Embryonic facial prominence (tissue), 1 donor: ENCODE measurements around the gene TNFSF12.

Source experiments
- DNase-seq: peaks from one replicate; pipeline ENCODE4 v3.0.0-alpha.2; 2016; ENCODE audit errors: extremely low spot score

Gene TNFSF12, protein sequence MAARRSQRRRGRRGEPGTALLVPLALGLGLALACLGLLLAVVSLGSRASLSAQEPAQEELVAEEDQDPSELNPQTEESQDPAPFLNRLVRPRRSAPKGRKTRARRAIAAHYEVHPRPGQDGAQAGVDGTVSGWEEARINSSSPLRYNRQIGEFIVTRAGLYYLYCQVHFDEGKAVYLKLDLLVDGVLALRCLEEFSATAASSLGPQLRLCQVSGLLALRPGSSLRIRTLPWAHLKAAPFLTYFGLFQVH

DNA sequence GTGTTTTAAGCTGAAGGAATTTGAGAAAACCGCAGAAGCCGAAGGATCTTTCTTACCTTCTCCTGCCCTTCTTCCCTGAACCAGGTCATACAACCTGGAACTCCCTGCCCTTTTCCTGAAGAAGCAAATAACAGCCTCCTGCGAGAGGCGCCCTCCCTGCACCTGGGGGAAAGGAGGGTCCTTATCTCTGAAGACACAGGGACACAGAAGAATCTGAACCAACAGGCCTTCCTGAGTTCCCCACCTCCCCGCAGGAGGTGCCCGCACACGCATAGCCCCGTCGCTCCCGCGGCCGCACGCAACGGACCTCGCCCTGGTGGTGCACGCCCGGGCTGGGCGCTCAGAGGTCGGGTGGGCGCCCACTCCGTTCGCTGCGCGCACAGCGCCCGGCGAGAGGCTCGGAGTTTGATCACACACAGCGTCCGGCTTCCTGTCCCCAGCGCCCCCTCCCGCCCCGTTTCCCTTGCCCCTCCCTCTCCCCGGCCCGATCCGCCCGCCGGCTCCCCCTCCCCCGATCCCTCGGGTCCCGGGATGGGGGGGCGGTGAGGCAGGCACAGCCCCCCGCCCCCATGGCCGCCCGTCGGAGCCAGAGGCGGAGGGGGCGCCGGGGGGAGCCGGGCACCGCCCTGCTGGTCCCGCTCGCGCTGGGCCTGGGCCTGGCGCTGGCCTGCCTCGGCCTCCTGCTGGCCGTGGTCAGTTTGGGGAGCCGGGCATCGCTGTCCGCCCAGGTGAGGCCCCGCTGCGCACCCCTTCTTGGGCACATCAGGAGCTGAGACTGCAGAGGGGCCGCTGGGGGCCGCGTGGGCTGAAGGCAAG, at the start of gene TNFSF12:
TNFSF12 (plus strand) TSS at position 474 of the 816 bp plus-strand sequence; CDS start at position 570, 96 bp downstream.
- no peak for DNase-seq

DNA sequence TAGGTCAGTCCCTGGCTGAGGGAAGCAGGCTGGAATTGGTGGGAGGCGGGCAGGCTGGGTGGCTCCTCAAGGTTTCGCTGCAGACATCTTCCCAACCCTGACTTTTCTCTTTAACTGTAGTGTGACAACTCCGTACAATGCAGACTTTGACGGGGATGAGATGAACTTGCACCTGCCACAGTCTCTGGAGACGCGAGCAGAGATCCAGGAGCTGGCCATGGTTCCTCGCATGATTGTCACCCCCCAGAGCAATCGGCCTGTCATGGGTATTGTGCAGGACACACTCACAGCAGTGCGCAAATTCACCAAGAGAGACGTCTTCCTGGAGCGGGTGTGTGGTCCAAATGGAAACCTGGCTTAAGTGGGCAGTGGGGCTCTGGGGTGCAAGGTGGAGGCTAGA, 49.7 kb upstream of the TNFSF12 start:
- no peak for DNase-seq

DNA sequence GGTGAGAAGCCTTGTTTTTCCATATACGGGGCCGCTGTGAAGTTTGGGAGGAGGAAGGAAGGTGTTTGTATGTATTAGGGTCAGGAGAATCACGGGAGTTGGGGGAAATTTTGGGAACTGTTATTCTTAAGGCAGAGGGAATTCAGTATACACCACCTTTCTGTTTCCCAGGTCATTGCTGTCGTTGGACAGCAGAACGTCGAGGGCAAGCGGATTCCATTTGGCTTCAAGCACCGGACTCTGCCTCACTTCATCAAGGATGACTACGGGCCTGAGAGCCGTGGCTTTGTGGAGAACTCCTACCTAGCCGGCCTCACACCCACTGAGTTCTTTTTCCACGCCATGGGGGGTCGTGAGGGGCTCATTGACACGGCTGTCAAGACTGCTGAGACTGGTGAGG, 47.1 kb upstream of the TNFSF12 start:
- no peak for DNase-seq

DNA sequence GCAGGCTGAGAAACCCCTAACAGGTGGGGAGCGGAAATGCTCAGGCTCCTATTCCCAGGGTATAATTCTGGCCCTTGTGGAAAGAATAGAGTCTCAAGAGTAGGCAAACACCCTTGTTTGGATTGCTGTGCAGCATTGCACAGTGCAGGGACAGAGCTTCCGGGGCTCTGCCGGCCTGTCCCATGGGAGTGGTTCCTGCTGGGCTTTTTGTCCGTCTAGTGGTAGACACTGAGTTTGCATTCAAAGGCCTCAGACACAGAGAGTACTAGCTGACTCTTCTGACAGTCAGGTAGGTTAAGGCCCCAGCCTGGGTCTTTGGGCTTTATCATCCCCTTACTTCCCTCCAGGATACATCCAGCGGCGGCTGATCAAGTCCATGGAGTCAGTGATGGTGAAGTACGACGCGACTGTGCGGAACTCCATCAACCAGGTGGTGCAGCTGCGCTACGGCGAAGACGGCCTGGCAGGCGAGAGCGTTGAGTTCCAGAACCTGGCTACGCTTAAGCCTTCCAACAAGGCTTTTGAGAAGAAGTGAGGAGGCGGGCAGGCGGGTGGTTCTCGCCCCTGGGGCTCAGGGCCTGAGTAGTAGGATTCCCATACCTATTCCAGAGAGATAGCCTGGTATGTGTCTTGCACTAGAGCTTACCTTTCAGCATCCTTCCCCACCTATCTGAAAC, 46.5 kb upstream of the TNFSF12 start:
- DNase-seq: no peak

DNA sequence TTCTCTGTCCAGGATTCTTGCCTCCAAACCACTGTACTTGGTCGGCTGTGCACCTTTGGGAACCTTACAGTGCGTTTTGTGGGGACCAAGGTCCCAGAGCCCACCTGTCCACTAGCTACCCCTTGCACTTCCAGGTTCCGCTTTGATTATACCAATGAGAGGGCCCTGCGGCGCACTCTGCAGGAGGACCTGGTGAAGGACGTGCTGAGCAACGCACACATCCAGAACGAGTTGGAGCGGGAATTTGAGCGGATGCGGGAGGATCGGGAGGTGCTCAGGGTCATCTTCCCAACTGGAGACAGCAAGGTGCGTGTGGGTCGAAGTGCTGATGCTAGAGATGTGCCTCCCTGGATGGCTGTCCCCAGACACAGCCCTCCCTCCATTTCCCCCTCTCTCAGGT, 45.9 kb upstream of the TNFSF12 start:
- no peak for DNase-seq

DNA sequence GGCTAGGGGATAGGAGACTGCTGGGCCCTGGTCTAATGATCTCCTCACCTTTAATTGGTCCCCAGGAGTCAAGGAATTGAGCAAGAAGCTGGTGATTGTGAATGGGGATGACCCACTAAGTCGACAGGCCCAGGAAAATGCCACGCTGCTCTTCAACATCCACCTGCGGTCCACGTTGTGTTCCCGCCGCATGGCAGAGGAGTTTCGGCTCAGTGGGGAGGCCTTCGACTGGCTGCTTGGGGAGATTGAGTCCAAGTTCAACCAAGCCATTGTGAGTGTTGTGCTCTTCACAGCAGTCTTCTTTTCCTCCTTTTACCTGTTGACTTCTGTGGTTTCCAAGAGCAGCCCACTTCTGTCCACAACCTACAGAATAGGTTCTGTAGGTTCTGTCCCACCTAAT, 45.3 kb upstream of the TNFSF12 start:
- no peak for DNase-seq

DNA sequence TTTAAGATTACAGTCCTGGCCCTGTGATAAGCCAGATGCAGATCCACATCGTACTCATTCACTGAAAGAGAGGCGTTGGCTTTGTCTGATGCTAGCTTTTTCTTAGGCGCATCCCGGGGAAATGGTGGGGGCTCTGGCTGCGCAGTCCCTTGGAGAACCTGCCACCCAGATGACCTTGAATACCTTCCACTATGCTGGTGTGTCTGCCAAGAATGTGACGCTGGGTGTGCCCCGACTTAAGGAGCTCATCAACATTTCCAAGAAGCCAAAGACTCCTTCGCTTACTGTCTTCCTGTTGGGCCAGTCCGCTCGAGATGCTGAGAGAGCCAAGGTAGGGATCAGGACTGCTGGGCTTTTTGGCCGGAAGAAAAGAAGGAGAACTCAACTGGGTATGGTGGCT, 40.7 kb upstream of the TNFSF12 start:
- DNase-seq: no peak

DNA sequence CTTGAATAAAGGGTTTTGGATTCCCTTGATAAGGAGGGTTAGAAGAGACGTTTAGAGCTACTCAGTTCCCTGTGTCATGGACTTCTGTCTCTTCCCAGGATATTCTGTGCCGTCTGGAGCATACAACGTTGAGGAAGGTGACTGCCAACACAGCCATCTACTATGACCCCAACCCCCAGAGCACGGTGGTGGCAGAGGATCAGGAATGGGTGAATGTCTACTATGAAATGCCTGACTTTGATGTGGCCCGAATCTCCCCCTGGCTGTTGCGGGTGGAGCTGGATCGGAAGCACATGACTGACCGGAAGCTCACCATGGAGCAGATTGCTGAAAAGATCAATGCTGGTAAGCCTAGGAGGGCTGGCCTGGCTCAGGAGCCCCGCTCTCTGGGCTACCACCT, 40.0 kb upstream of the TNFSF12 start:
- no peak for DNase-seq

DNA sequence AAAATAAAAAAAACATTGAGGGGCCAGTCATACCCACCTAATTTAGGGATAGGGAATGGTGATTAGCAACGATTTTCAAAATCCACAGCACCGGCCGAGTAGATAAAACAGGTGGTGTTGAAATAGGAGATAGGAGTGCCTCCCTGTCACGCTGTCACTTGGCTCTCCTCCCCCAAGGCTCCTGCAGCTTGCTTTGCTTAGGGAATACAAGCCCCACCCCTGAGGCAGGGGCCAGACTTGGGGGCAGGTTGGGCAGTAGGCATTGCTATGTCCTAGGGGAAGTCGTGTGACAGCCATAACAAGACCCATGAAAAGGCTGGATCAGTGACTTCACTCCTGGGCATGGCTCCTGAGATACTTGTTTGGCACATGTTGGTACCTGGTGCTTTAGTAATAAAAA, 38.9 kb upstream of the TNFSF12 start:
- DNase-seq: no peak

DNA sequence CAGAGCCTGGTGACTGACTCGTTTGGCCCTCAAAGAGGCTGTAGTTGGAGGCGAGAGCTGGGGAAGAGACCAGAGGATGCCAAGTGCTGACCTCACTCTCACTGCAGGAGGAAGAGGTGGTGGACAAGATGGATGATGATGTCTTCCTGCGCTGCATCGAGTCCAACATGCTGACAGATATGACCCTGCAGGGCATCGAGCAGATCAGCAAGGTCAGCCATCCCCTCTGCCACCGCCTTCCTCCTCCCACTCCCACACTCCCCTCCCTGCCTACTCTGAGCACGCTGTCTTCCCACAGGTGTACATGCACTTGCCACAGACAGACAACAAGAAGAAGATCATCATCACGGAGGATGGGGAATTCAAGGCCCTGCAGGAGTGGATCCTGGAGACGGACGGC, 37.8 kb upstream of the TNFSF12 start:
- DNase-seq: no peak

DNA sequence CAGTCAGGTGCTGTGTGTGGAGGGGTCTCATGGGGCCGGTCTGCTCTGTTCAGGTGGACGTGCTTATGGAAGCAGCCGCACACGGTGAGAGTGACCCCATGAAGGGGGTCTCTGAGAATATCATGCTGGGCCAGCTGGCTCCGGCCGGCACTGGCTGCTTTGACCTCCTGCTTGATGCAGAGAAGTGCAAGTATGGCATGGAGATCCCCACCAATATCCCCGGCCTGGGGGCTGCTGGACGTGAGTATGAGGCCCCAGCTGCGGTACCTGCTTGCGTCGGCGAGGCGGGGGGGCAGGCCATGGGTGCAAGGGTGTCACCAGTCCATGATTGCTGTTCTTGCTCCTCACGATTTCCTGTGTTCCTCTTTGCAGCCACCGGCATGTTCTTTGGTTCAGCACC, 36.8 kb upstream of the TNFSF12 start:
- DNase-seq: no peak

DNA sequence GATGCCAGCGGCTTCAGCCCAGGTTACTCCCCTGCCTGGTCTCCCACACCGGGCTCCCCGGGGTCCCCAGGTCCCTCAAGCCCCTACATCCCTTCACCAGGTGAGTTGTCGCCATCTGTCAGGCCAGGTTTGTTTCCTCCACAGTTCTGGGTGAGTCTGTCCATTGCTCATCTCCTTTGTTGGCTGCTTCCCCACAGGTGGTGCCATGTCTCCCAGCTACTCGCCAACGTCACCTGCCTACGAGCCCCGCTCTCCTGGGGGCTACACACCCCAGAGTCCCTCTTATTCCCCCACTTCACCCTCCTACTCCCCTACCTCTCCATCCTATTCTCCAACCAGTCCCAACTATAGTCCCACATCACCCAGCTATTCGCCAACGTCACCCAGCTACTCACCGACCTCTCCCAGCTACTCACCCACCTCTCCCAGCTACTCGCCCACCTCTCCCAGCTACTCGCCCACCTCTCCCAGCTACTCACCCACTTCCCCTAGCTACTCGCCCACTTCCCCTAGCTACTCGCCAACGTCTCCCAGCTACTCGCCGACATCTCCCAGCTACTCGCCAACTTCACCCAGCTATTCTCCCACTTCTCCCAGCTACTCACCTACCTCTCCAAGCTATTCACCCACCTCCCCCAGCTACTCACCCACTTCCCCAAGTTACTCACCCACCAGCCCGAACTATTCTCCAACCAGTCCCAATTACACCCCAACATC, 35.9 kb upstream of the TNFSF12 start:
- DNase-seq: no peak

DNA sequence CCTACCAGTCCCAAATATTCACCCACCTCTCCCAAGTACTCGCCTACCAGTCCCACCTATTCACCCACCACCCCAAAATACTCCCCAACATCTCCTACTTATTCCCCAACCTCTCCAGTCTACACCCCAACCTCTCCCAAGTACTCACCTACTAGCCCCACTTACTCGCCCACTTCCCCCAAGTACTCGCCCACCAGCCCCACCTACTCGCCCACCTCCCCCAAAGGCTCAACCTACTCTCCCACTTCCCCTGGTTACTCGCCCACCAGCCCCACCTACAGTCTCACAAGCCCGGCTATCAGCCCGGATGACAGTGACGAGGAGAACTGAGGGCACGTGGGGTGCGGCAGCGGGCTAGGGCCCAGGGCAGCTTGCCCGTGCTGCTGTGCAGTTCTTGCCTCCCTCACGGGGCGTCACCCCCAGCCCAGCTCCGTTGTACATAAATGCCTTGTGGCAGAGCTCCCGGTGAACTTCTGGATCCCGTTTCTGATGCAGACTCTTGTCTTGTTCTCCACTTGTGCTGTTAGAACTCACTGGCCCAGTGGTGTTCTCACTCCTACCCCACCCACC, 34.9 kb upstream of the TNFSF12 start:
- DNase-seq: no peak

DNA sequence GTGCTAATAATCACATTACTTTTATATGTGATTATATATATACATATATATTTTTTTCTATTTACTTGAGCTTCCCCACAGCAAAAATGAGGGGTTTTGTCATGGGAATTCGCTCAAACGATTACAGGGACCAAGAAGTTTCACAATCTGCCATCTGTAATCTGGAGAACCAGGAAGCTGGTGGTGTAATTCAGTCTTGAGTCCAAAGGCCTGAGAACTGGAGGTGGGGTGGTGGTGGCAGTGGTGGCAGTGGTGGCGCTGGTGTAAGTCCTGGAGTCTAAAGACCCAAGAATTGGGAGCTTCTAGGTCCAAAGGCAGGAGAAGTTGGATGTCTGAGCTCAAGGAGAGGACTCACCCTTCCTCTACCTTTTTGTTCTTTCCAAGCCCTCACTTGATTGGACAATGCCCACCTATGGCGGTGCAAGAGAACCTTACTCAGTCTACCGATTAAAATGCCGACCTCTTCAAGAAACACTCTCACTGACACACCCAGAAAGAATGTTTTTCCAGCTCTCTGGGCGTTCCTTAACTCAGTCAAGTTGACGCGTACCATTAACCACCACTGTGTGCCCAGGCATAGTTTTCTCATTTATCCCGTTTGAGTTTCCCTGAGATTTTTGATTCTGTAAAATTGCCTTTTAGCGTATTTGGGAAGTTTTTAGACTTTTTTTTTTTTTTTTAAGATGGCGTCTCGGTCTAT, 32.8 kb upstream of the TNFSF12 start:
- no peak for DNase-seq

DNA sequence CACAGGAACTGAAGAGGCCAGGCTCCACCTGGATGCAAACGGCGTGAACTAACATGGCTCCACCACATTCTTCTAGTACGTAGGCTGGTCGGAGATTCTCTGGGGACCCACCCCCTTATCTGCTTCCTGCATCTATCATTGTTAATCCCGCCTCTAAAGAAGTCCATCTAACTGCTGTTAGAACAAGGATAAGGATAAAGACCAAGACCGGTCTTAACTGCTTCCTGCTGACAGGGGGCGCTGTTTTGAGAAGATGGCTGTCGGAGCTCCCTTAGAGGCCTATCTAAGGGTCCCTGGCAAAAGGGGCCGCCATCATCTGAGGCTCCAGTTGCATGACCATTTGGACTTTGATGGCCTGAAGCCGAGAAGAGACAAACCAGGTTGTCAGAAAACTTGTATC, 25.8 kb upstream of the TNFSF12 start:
- DNase-seq: no peak

DNA sequence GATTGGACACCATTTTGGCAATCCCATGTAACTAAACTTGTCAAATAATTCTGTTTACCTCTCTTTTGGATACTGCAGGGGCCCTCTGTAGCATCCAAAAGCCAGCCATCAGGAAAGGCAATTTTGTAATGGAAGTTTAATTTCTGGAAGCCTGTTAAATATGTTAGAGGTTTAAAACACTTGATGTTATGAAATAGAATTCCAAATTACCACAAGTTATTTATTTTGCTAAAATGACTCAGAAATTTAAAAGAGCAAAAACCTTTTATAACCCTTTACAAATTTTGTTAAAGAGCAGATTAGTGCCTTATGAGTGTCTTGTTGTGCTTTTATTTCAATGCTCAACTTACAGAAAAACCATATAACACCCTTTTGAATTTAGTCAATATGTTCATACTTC, 20.0 kb upstream of the TNFSF12 start:
- DNase-seq: no peak

DNA sequence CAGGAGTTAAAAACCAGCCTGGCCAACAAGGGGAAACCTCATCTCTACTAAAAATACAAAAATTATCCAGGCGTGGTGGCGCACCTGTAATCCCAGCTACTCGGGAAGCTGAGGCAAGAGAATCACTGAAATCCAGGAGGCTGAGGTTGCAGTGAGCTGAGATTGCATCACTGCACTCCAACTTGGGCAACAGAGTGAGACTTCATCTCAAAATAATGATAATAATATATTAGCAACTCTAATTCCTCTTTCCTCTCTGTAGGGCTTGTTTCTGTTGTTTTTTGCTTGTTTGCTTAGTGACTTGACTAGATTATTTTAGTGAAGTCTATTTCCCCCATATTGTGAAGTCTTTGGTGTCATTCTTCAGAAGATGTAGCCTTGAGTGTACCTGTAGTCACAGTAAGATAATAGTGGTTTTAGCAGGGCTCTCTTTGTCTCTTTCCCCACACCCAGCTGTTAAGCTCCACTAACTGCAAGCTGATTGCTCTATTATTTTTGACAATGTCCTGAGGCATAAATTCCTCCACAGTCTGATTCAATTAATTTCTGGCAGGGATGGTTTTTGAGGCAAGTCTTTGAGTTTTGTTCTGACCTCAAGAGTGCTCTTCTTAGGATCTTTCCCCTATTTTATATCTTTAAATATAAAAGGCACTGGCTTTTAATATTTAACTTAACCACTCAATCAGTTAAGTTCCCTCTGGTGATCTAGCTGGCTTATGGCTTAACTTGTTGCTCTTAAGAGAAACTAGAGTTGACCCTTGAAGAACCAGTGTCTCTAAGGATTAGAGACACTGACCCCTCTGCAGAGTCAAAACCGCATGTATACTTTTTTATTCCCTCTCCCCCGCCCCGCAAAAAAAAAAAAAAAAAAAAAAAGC, 18.6 kb upstream of the TNFSF12 start:
- DNase-seq: no peak

DNA sequence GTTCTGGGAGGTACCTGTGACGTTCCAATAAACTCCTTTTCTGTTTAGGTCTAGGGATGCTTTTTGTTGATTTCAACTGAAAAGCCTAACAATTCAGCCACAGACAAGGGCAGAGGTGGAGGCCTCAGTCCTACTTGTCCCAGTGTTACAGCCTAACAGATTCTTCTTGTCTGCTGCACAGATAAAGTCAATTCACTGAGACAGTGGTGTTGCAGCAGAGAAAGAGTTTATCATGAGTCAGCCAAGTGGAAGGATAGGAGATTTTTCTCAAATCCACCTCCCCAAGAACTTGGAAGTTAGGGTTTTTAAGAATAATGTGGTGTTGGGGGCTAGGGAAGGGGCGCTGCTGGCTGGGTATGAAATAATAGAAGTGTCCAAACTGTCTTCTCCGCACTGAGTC, 10.8 kb upstream of the TNFSF12 start:
- no peak for DNase-seq

DNA sequence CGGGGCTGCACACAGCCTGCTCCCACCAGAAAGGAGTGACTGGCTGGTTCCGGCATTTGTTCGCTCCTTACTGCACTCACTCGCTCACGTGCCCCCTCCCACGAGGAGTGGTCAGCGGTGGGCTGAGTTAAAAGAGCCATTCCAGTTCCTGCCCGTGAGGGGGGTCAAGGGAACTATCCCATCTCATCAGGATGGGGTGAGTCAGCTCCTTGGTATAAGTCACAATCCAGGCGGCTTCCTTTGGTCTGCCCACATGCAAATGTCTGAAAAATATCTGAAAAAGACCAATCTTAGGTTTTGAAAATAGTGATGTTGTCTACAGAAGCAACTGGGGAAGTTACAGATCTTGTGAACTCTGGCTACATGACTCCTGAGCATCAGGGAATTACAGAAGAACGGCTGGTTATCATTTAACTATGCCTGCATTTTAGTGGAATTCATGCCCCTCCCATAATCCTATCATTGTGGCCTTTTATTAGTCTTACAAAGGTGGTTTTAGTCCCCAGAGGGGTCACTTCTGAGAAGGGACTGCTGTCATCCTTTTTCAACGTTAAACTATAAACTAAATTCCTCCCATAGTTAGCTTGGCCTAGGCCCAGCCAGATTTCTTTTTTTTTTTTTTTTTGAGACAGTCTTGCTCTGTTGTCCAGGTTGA, 9.8 kb upstream of the TNFSF12 start:
- no peak for DNase-seq
